IPS-15b (cell line): ENCODE results near the gene KCNA2.

Experiments
- H3K27me3 ChIP-seq: one replicate; pipeline ENCODE4 v1.6.1; 2013; ENCODE audit warnings: low read length; ENCODE audit not compliant: control insufficient read depth, insufficient read depth
- H3K36me3 ChIP-seq: one replicate; pipeline ENCODE4 v1.6.1; 2013; ENCODE audit warnings: low read length; ENCODE audit not compliant: control insufficient read depth, insufficient read depth
- H3K4me1 ChIP-seq: one replicate; pipeline ENCODE4 v1.6.1; 2013; ENCODE audit warnings: mild to moderate bottlenecking, low read length; ENCODE audit not compliant: control insufficient read depth, insufficient read depth
- H3K4me3 ChIP-seq: one replicate; pipeline ENCODE4 v1.5.1; 2013; ENCODE audit warnings: low read depth, low read length
- H3K9ac ChIP-seq: one replicate; pipeline ENCODE4 v1.6.1; 2013; ENCODE audit warnings: low read depth, mild to moderate bottlenecking, low read length
- H3K9me3 ChIP-seq: one replicate; pipeline ENCODE4 v1.6.1; 2013; ENCODE audit warnings: mild to moderate bottlenecking, low read length; ENCODE audit not compliant: control insufficient read depth, insufficient read depth

KCNA2 gene

GRCh38 chr1:110579460-110579859 lies 26.7 kb downstream of the KCNA2 start:
- Histone ChIP-seq H3K4me3 (no peak overlapping the region), H3K27me3 (peaks cover 29% of the 10 kb centered on the region), H3K9ac (no peak overlapping the region), H3K4me1 (no peaks in the 10 kb centered on the region), H3K36me3 (no peaks in the 10 kb centered on the region), H3K9me3 (no peaks in the 10 kb centered on the region)

- H3K36me3 ChIP-seq, result no peaks in the 10 kb centered on the region
- no peak overlapping the region for H3K4me3 ChIP-seq
- H3K9ac ChIP-seq, result no peak overlapping the region
- H3K27me3 ChIP-seq, result peaks cover 49% of the 10 kb centered on the region
- no peaks in the 10 kb centered on the region for H3K4me1 ChIP-seq
- H3K9me3 ChIP-seq, result no peaks in the 10 kb centered on the region
Measured at GRCh38 chr1:110576441-110576840, 29.7 kb downstream of the KCNA2 start.

DNA sequence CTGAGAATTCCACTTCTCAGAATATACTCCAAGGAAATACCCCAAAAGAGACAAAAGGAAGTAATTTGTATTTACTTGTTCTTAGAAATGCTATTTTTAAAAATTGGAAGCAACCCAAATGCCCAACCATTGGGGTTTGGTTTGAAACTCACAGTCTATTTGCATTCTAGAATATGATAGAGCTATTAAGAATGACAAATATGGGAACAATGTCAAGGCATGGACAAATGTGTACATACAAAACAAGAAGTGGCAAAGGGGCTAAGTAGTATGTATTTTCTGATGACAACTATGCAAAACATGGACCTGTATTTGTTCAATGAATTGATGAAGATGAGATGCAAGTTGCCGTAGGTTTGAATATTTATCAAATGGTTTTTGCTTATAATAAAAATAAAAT lies 32.8 kb downstream of the KCNA2 start:
- no peak overlapping the region for H3K4me3 ChIP-seq
- no peaks in the 10 kb centered on the region for H3K36me3 ChIP-seq
- peaks cover 3% of the 10 kb centered on the region for H3K4me1 ChIP-seq
- H3K9me3 ChIP-seq, result no peaks in the 10 kb centered on the region
- H3K9ac ChIP-seq, result no peak overlapping the region
- H3K27me3 ChIP-seq, result peaks cover 40% of the 10 kb centered on the region

GRCh38 chr1:110572751-110573150 lies 33.4 kb downstream of the KCNA2 start:
- H3K36me3 ChIP-seq, result no peaks in the 10 kb centered on the region
- H3K4me1 ChIP-seq, result peaks cover 3% of the 10 kb centered on the region
- H3K4me3 ChIP-seq, result no peak overlapping the region
- H3K27me3 ChIP-seq, result peaks cover 40% of the 10 kb centered on the region
- no peaks in the 10 kb centered on the region for H3K9me3 ChIP-seq
- H3K9ac ChIP-seq, result no peak overlapping the region

DNA sequence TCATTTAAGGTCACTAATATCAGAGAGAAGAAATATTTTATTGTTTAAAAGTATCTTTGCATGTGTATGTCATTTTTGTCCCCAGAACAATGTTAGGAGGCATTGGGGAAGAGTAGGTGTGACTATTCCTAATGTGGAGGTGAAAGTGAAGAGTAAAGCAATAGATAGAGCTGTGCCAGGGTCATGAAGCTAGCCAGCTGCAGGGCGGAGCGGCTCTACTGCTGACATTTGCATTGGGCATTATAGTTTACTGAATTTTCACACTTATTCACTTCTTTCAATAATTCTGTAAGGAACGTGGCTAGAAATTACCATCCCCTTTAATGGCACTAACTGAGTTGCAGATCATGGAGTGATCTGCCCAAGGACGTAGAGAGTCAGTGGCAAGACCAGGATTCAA lies 35.3 kb downstream of the KCNA2 start:
- no peaks in the 10 kb centered on the region for H3K9me3 ChIP-seq
- H3K27me3 ChIP-seq, result peaks cover 30% of the 10 kb centered on the region
- H3K36me3 ChIP-seq, result no peaks in the 10 kb centered on the region
- H3K9ac ChIP-seq, result no peak overlapping the region
- peaks cover 3% of the 10 kb centered on the region for H3K4me1 ChIP-seq
- H3K4me3 ChIP-seq, result no peak overlapping the region

- H3K4me1 ChIP-seq, result peaks cover 3% of the 10 kb centered on the region
- H3K27me3 ChIP-seq, result peaks cover 30% of the 10 kb centered on the region
- no peak overlapping the region for H3K9ac ChIP-seq
- H3K36me3 ChIP-seq, result no peaks in the 10 kb centered on the region
- no peak overlapping the region for H3K4me3 ChIP-seq
- no peaks in the 10 kb centered on the region for H3K9me3 ChIP-seq
Measured at GRCh38 chr1:110570307-110570706, 35.9 kb downstream of the KCNA2 start.

DNA sequence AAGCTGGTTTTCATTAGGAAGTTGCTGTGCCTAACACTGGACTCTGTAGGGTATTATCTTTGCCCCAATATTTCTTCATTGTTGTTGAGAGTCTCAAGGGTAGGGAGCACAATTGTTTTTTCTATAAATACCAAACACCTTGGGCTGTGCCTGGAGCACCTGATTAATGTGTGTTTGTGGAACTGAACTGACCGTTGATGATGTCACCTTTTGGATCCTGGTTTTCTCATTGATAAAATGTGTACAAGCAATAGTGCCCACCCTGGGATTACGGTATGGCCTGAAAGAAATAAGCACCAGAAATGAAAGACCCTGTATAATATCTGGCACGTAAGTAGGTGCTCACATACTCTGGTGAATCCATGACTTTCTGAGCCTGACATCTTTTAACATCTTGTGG lies 39.3 kb downstream of the KCNA2 start:
- Histone ChIP-seq H3K27me3 (peaks cover 6% of the 10 kb centered on the region), H3K9ac (no peak overlapping the region), H3K4me1 (peaks cover 3% of the 10 kb centered on the region), H3K9me3 (no peaks in the 10 kb centered on the region), H3K4me3 (no peak overlapping the region), H3K36me3 (no peaks in the 10 kb centered on the region)

DNA sequence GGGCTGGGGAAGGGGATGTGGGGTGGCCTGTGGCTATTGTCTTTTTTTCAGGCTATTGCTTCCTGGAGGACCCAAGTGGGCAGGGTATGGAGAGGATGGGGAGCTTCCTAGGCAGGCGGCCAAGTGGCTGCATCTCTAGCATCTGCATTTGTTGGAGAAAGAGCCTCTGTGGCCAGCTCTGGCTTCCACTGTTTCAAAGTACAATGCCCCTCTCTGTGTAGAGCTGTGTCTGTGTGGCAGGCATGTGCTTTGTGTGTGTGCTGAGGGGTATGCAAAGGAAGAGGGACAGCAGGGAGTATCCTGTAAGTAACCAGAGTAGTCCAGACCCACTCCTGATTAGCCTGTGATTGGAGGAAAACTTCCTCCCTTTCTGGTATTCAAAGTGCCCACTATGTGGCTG lies 40.6 kb downstream of the KCNA2 start:
- Histone ChIP-seq H3K9me3 (no peaks in the 10 kb centered on the region), H3K9ac (no peak overlapping the region), H3K27me3 (peaks cover 3% of the 10 kb centered on the region), H3K4me3 (no peak overlapping the region), H3K4me1 (peaks cover 3% of the 10 kb centered on the region), H3K36me3 (no peaks in the 10 kb centered on the region)

GRCh38 chr1:110563089-110563488 lies 43.1 kb downstream of the KCNA2 start:
- H3K4me1 ChIP-seq, result no peaks in the 10 kb centered on the region
- H3K9ac ChIP-seq, result no peak overlapping the region
- no peak overlapping the region for H3K4me3 ChIP-seq
- no peaks in the 10 kb centered on the region for H3K9me3 ChIP-seq
- H3K27me3 ChIP-seq, result peaks cover 14% of the 10 kb centered on the region
- no peaks in the 10 kb centered on the region for H3K36me3 ChIP-seq

GRCh38 chr1:110561596-110561995 lies 44.6 kb downstream of the KCNA2 start:
- Histone ChIP-seq H3K9ac (no peak overlapping the region), H3K4me1 (no peaks in the 10 kb centered on the region), H3K4me3 (no peak overlapping the region), H3K9me3 (no peaks in the 10 kb centered on the region), H3K36me3 (no peaks in the 10 kb centered on the region), H3K27me3 (peaks cover 29% of the 10 kb centered on the region)

- Histone ChIP-seq H3K9ac (no peak overlapping the region), H3K4me3 (no peak overlapping the region), H3K9me3 (no peaks in the 10 kb centered on the region), H3K36me3 (no peaks in the 10 kb centered on the region), H3K4me1 (peaks cover 2% of the 10 kb centered on the region), H3K27me3 (peaks cover 49% of the 10 kb centered on the region)
Measured at GRCh38 chr1:110559157-110559556, 47.0 kb downstream of the KCNA2 start.

- peaks cover 60% of the 10 kb centered on the region for H3K27me3 ChIP-seq
- peaks cover 2% of the 10 kb centered on the region for H3K4me1 ChIP-seq
- no peak overlapping the region for H3K9ac ChIP-seq
Measured at GRCh38 chr1:110557481-110557880, 48.7 kb downstream of the KCNA2 start.

DNA sequence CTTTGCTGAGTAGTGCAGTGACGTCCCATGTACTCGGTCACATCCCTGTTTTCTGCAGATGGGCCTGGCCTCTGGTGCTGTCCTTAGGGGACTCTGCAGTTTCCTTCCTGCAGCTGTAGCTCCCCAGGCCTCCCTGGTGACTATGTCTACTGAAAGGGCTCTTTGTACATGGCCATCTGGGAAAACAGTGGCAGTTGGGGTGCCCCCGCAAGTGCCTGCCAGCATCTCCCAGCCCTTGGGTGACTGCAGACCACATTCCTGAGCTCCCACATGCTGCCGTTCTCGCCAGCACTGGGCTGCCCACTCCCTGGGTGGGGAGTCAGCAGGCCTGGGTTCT lies 49.7 kb downstream of the KCNA2 start:
- Histone ChIP-seq H3K4me3 (no peak overlapping the region), H3K9me3 (no peaks in the 10 kb centered on the region), H3K36me3 (no peaks in the 10 kb centered on the region), H3K27me3 (peaks cover 64% of the 10 kb centered on the region), H3K9ac (no peak overlapping the region), H3K4me1 (peaks cover 2% of the 10 kb centered on the region)

More at GRCh38 chr1:110557481-110557880, 48.7 kb downstream of the KCNA2 start:
- no peaks in the 10 kb centered on the region for H3K9me3 ChIP-seq
- no peaks in the 10 kb centered on the region for H3K36me3 ChIP-seq
- H3K4me3 ChIP-seq, result no peak overlapping the region
